ENCODE data around the gene PPP1R14C. TPM values are rescaled to one million over a fixed set of nuclear protein-coding genes. Genes with fewer than 3 reads are reported as not detected.

The PPP1R14C gene
- total RNA-seq, 4 donors from 2014 or later: 2.1 to 2.9 TPM; not detected in 2

GRCh38 chr6:150245148-150245935 lies 102.5 kb downstream of the PPP1R14C start:
- TF ChIP-seq CTCF (IDR thresholded peaks at IDR 0.05): no peak
- TF ChIP-seq POLR2A (IDR thresholded peaks at IDR 0.05): no peak
- no peak for DNase-seq
- no peak overlapping the region for H3K4me3 ChIP-seq
- H3K27ac ChIP-seq: no peak overlapping the region
- H3K9me3 ChIP-seq: no peaks in the 10 kb centered on the region
- no peaks in the 10 kb centered on the region for H3K36me3 ChIP-seq
- no peaks in the 10 kb centered on the region for H3K4me1 ChIP-seq
- intact Hi-C loops (cut with DNase I; ENCODE audit: low total_unique reads): no loop called here
- no peaks in the 10 kb centered on the region for H3K27me3 ChIP-seq

GRCh38 chr6:150247803-150248202 lies 105.0 kb downstream of the PPP1R14C start:
- intact Hi-C loops (cut with DNase I; ENCODE audit: low total_unique reads): no loop called here
- H3K36me3 ChIP-seq: no peaks in the 10 kb centered on the region
- no peaks in the 10 kb centered on the region for H3K27me3 ChIP-seq
- no peak overlapping the region for H3K27ac ChIP-seq
- TF ChIP-seq CTCF (IDR thresholded peaks at IDR 0.05) (no peak), POLR2A (IDR thresholded peaks at IDR 0.05) (no peak)
- H3K4me3 ChIP-seq: no peak overlapping the region
- no peaks in the 10 kb centered on the region for H3K4me1 ChIP-seq
- DNase-seq: no peak
- H3K9me3 ChIP-seq: no peaks in the 10 kb centered on the region

- H3K9me3 ChIP-seq: no peaks in the 10 kb centered on the region
- no peaks in the 10 kb centered on the region for H3K36me3 ChIP-seq
- no peak overlapping the region for H3K4me3 ChIP-seq
- intact Hi-C loops (cut with DNase I; ENCODE audit: low total_unique reads): no loop called here
- no peak for DNase-seq
- no peak overlapping the region for H3K27ac ChIP-seq
- no peak for TF ChIP-seq CTCF (IDR thresholded peaks at IDR 0.05)
- TF ChIP-seq POLR2A (IDR thresholded peaks at IDR 0.05): no peak
- H3K27me3 ChIP-seq: no peaks in the 10 kb centered on the region
- no peaks in the 10 kb centered on the region for H3K4me1 ChIP-seq
Measured at GRCh38 chr6:150248300-150248699, 105.5 kb downstream of the PPP1R14C start.

- Histone ChIP-seq H3K4me3 (no peak overlapping the region), H3K36me3 (no peaks in the 10 kb centered on the region), H3K9me3 (no peaks in the 10 kb centered on the region), H3K27ac (no peak overlapping the region), H3K27me3 (no peaks in the 10 kb centered on the region), H3K4me1 (no peaks in the 10 kb centered on the region)
- TF ChIP-seq POLR2A (IDR thresholded peaks at IDR 0.05): no peak
- TF ChIP-seq CTCF (IDR thresholded peaks at IDR 0.05): no peak
- no peak for DNase-seq
- intact Hi-C loops (cut with DNase I; ENCODE audit: low total_unique reads): no loop called here
Measured at GRCh38 chr6:150249261-150249660, 106.4 kb downstream of the PPP1R14C start.

GRCh38 chr6:150250826-150251225 lies 108.0 kb downstream of the PPP1R14C start:
- H3K4me1 ChIP-seq: no peaks in the 10 kb centered on the region
- no peaks in the 10 kb centered on the region for H3K36me3 ChIP-seq
- DNase-seq: no peak
- intact Hi-C loops (cut with DNase I; ENCODE audit: low total_unique reads): no loop called here
- no peak for TF ChIP-seq CTCF (IDR thresholded peaks at IDR 0.05)
- no peak for TF ChIP-seq POLR2A (IDR thresholded peaks at IDR 0.05)
- no peak overlapping the region for H3K27ac ChIP-seq
- H3K9me3 ChIP-seq: no peaks in the 10 kb centered on the region
- no peak overlapping the region for H3K4me3 ChIP-seq
- no peaks in the 10 kb centered on the region for H3K27me3 ChIP-seq

Data from uterus (tissue), 4 donors.